PC-9 (cell line): Measurements from ENCODE around the gene GOT1.

Experiments used
- CTCF ChIP-seq: fragments of 200-600 bp; sonication (generic); conservative IDR thresholded peaks from 2 replicates; pipeline ENCODE4 v1.6.1; 2017; ENCODE audit warnings: mixed run types, antibody characterized with exemption, mild to moderate bottlenecking, moderate library complexity
- EZH2 ChIP-seq: fragments of 200-600 bp; sonication (generic); IDR thresholded peaks from 2 replicates; pipeline ENCODE4 v1.8.0; 2017; ENCODE audit warnings: antibody characterized with exemption, low read depth

GRCh38 chr10:99353182-99353581 lies 77.2 kb downstream of the GOT1 start:
- TF ChIP-seq CTCF (no peak), EZH2 (no peak)
